Prostate gland (tissue), 2 donors: ENCODE measurements around the gene CECR2. TPM values are rescaled to one million over a fixed set of nuclear protein-coding genes. Genes with fewer than 3 reads are reported as not detected.

Experiments used
- DNase-seq: peaks from one replicate; pipeline ENCODE4 v3.0.0-alpha.2; 2019; ENCODE audit warnings: low spot score
- H3K27ac ChIP-seq, 2 donors: fragments of 200-600 bp; sonication (generic); 2 replicates each; pipeline ENCODE4 v1.5.1; 2017 to 2019
- H3K27me3 ChIP-seq: fragments of 200-600 bp; sonication (generic); replicated peaks from 2 replicates; pipeline ENCODE4 v1.5.1; 2019; ENCODE audit not compliant: insufficient read depth
- H3K36me3 ChIP-seq, 2 donors: fragments of 200-600 bp; sonication (generic); 1 replicate in 1 of 2; 2 replicates in 1 of 2; pipeline versions ENCODE4 v1.5.1 to v1.8.1; 2017 to 2019
- H3K4me1 ChIP-seq: fragments of 200-600 bp; sonication (generic); replicated peaks from 2 replicates; pipeline ENCODE4 v1.5.1; 2019
- H3K4me3 ChIP-seq, 2 donors: fragments of 200-600 bp; sonication (generic); 2 replicates each; pipeline ENCODE4 v1.5.1; 2017 to 2019
- H3K9me3 ChIP-seq: fragments of 200-600 bp; sonication (generic); 2 replicates; pipeline ENCODE4 v1.5.1; 2017
- POLR2A ChIP-seq: fragments of 450-650 bp; IDR thresholded peaks from one replicate; pipeline ENCODE4 v1.6.1; 2016; ENCODE audit warnings: antibody characterized with exemption, mild to moderate bottlenecking
- POLR2AphosphoS5 ChIP-seq: sonication (generic); formaldehyde crosslinking; IDR thresholded peaks from one replicate; pipeline ENCODE4 v1.6.1; 2017; ENCODE audit warnings: antibody characterized with exemption
- WGBS: methylation state at CpG from one replicate; pipeline ENCODE4 v1.1.5; 2018; 5-methylcytosine and 5-hydroxymethylcytosine counted together
- intact Hi-C: fragments of 100-400 bp; cut with DNase I; formaldehyde crosslinking; loops from one replicate; pipeline ENCODE4 v1.14.2; 2022
- total RNA-seq, 2 donors: library from RNA; depleted of rRNA; stranded (reverse); fragments of >200 nt; gene quantifications; one replicate each; pipeline ENCODE4 v1.1.0, GENCODE V29; 2016
- TF ChIP-seq, protein P1 (sequence below), 4 experiments: fragments of 200-600 bp in 2 of 4; fragments of 450-650 bp in 2 of 4; sonication (generic) in 2 of 4; IDR thresholded peaks; 1 replicate in 3 of 4; 2 replicates in 1 of 4; pipeline ENCODE4 v1.5.1; 2016 to 2019; ENCODE audit warnings: antibody characterized with exemption in 4 of 4, mild to moderate bottlenecking in 2 of 4, moderate library complexity in 2 of 4

The CECR2 gene
- total RNA-seq, 2 donors from 2014 or later, result 3.1 to 10.1 TPM

DNA sequence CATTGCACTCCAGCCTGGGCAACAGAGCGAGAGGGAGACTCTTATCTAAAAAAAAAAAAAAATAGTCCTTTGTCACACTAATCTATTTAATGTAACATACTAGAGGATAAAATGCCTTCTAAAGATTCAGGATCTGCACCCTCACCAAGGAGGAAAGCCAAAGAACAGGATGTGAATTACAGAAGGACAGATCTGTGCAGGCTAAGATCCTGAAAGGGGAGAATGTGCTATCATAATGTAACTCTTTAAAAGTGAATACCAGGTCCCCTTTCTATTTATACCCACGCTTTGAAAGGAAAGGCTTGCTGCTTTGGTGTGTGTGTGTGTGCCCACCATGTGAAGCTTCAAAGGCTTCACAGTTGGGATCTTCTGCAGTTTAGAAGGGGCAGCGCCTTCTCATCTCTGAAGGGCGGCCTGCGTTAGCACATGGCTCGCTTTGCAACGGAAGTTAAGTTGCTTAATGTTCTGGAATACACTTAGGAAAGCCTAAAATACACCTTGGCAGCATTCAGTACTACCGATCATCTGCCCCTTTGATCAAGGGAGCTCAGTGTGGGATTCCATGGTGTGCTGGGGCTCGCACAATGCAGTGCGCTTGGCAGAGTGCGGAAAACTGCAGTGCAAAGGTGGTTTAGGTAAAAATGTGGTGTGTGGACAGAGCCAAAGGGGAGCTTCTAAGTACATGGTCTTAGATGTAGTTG is 6.8 kb downstream of the CECR2 start:
- Histone ChIP-seq H3K4me3 (no peak overlapping the region), H3K4me1 (no peaks in the 10 kb centered on the region), H3K36me3 (no peaks in the 10 kb centered on the region), H3K27ac (no peak overlapping the region), H3K27me3 (no peaks in the 10 kb centered on the region), H3K9me3 (no peaks in the 10 kb centered on the region)
- 78% methylated on average over 11 of the region's 11 CpGs for WGBS
- TF ChIP-seq, protein P1, sequence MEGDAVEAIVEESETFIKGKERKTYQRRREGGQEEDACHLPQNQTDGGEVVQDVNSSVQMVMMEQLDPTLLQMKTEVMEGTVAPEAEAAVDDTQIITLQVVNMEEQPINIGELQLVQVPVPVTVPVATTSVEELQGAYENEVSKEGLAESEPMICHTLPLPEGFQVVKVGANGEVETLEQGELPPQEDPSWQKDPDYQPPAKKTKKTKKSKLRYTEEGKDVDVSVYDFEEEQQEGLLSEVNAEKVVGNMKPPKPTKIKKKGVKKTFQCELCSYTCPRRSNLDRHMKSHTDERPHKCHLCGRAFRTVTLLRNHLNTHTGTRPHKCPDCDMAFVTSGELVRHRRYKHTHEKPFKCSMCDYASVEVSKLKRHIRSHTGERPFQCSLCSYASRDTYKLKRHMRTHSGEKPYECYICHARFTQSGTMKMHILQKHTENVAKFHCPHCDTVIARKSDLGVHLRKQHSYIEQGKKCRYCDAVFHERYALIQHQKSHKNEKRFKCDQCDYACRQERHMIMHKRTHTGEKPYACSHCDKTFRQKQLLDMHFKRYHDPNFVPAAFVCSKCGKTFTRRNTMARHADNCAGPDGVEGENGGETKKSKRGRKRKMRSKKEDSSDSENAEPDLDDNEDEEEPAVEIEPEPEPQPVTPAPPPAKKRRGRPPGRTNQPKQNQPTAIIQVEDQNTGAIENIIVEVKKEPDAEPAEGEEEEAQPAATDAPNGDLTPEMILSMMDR (IDR thresholded peaks at IDR 0.05), result no peak
- DNase-seq, result no peak
- intact Hi-C loops, result no loop called here

DNA sequence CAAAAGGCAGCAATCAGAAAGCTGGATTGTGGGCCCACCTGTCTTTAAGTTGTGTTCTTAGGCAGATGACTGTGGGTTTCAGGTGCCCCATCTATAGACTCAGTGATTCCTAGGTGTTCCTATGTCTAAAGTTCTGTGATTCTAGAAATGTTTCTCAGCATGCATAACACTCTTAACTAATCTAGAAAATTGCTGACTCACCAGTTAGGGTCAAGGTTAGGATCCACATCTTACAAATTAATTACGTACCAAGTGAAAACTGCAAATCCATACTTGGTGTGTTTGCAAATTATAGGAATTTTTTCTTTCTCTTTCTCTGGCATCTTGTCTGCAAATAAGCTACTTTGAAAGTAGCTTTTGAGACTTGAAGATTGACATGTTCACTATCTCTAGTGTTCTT is 7.7 kb downstream of the CECR2 start:
- no peaks in the 10 kb centered on the region for H3K9me3 ChIP-seq
- no peaks in the 10 kb centered on the region for H3K36me3 ChIP-seq
- no peak overlapping the region for H3K4me3 ChIP-seq
- no peak overlapping the region for H3K27ac ChIP-seq
- H3K27me3 ChIP-seq, result no peaks in the 10 kb centered on the region
- 93% methylated on average over 1 of the region's 1 CpG for WGBS
- DNase-seq, result no peak
- TF ChIP-seq POLR2A, result no peak
- H3K4me1 ChIP-seq, result no peaks in the 10 kb centered on the region
- intact Hi-C loops, result no loop called here

GRCh38 chr22:17379944-17380343 is 10.7 kb downstream of the CECR2 start:
- DNase-seq, result no peak
- 75% methylated on average over 2 of the region's 2 CpGs for WGBS
- TF ChIP-seq POLR2AphosphoS5, result no peak
- TF ChIP-seq POLR2A, result no peak
- TF ChIP-seq, protein P1 (IDR thresholded peaks at IDR 0.05), result no peak
- no peaks in the 10 kb centered on the region for H3K9me3 ChIP-seq
- no peaks in the 10 kb centered on the region for H3K27me3 ChIP-seq
- intact Hi-C loops, result no loop called here
- no peaks in the 10 kb centered on the region for H3K4me1 ChIP-seq
- H3K27ac ChIP-seq, result no peak overlapping the region
- no peak overlapping the region for H3K4me3 ChIP-seq
- no peaks in the 10 kb centered on the region for H3K36me3 ChIP-seq

- no peak overlapping the region for H3K4me3 ChIP-seq
- no peaks in the 10 kb centered on the region for H3K36me3 ChIP-seq
- no peaks in the 10 kb centered on the region for H3K4me1 ChIP-seq
- no peak for DNase-seq
- intact Hi-C loops, result no loop called here
- H3K27me3 ChIP-seq, result no peaks in the 10 kb centered on the region
- no peaks in the 10 kb centered on the region for H3K9me3 ChIP-seq
- TF ChIP-seq, protein P1 (IDR thresholded peaks at IDR 0.05), result no peak
- no peak for TF ChIP-seq POLR2A
- WGBS, result 50% methylated on average over 6 of the region's 6 CpGs
- no peak overlapping the region for H3K27ac ChIP-seq
Observed at GRCh38 chr22:17380359-17381087, 11.3 kb downstream of the CECR2 start.

- 60% methylated on average over 12 of the region's 12 CpGs for WGBS
- H3K9me3 ChIP-seq, result no peaks in the 10 kb centered on the region
- H3K36me3 ChIP-seq, result no peaks in the 10 kb centered on the region
- TF ChIP-seq POLR2AphosphoS5, result no peak
- TF ChIP-seq, protein P1 (IDR thresholded peaks at IDR 0.05), result no peak
- no peak for TF ChIP-seq POLR2A
- H3K4me1 ChIP-seq, result no peaks in the 10 kb centered on the region
- DNase-seq, result no peak
- H3K27ac ChIP-seq, result no peak overlapping the region
- H3K4me3 ChIP-seq, result no peak overlapping the region
- intact Hi-C loops, result no loop called here
- no peaks in the 10 kb centered on the region for H3K27me3 ChIP-seq
Observed at GRCh38 chr22:17381192-17381913, 12.1 kb downstream of the CECR2 start.
